K562 (cell line): ENCODE data around the gene GPR4. TPM values are rescaled to one million over a fixed set of nuclear protein-coding genes. Genes with fewer than 3 reads are reported as not detected.
A peak's percentile ranks its signal among the peaks of the same experiment; 100 is the strongest.

Source experiments
- NFRKB ChIP-seq: fragments of 450-650 bp; IDR thresholded peaks from 2 replicates; pipeline ENCODE4 v1.6.1; 2016; ENCODE audit warnings: low read depth
- SAFB ChIP-seq: fragments of 200-400 bp; formaldehyde crosslinking; IDR thresholded peaks from 2 replicates; pipeline ENCODE4 v1.6.1; 2017; ENCODE audit warnings: low read depth, low read length, borderline replicate concordance
- SOX6 ChIP-seq: fragments of 450-650 bp; IDR thresholded peaks from 2 replicates; pipeline ENCODE4 v1.6.1; 2014; ENCODE audit warnings: mild to moderate bottlenecking
- STAG1 ChIP-seq: sonication (generic); formaldehyde crosslinking; IDR thresholded peaks from 2 replicates; pipeline ENCODE4 v1.5.0; 2020; ENCODE audit warnings: missing genetic modification reagents, borderline replicate concordance
- YBX1 ChIP-seq: fragments of 450-650 bp; IDR thresholded peaks from 2 replicates; pipeline ENCODE4 v1.7.1; 2016; ENCODE audit warnings: mild to moderate bottlenecking
- ZNF696 ChIP-seq: fragments of 250-450 bp; sonication (Bioruptor Pico); conservative IDR thresholded peaks from 2 replicates; pipeline ENCODE4 v1.4.0; 2020; ENCODE audit warnings: mild to moderate bottlenecking, moderate library complexity
- polyA plus RNA-seq, 8 experiments: library from polyadenylated mRNA; depleted of rRNA in 4 of 8; stranded (reverse) in 5 of 8; unstranded in 3 of 8; fragments of >200 nt; fragmentation: Nextera tagmentation in 2 of 8; fragmentation: Illumina TruSeq in 1 of 8; extraction: Ambion mirVana in 2 of 8; extraction: Trizol in 1 of 8; gene quantifications; 2 replicates each; pipeline versions ENCODE4 v1.2.1 to v1.2.3, GENCODE V29; 2011 to 2014; ENCODE audit warnings: inconsistent platforms in 1 of 8, missing spikeins in 1 of 8
- total RNA-seq, 7 experiments: library from RNA; depleted of rRNA in 6 of 7; stranded (reverse); fragments of >200 nt in 6 of 7; fragmentation: Illumina TruSeq in 2 of 7; extraction: Trizol in 2 of 7; gene quantifications; 2 replicates each; pipeline versions ENCODE4 v1.2.1 to v1.2.3, GENCODE V29; 2011 to 2021; ENCODE audit warnings: low replicate concordance in 1 of 7
- TF ChIP-seq, protein P1 (sequence below): sonication (generic); formaldehyde crosslinking; IDR thresholded peaks from 2 replicates; pipeline ENCODE4 v1.8.0; 2022; ENCODE audit warnings: mild to moderate bottlenecking, missing genetic modification reagents
- TF ChIP-seq, protein P2 (sequence below), 2 experiments: fragments of 450-650 bp in 1 of 2; IDR thresholded peaks; 2 replicates each; pipeline ENCODE4 v1.6.1; 2011 to 2017; ENCODE audit warnings: low read depth in 2 of 2, antibody characterized with exemption in 1 of 2, borderline replicate concordance in 1 of 2, low read length in 1 of 2, mild to moderate bottlenecking in 1 of 2, mixed read lengths in 1 of 2; ENCODE audit not compliant: control insufficient read depth in 1 of 2
- TF ChIP-seq, protein P3 (sequence below): IDR thresholded peaks from 2 replicates; pipeline ENCODE4 v1.6.1; 2012; ENCODE audit warnings: low read depth, low read length, improper control_type of control experiment, borderline replicate concordance
- TF ChIP-seq, protein P4 (sequence below): fragments of 450-650 bp; formaldehyde crosslinking; IDR thresholded peaks from 2 replicates; pipeline ENCODE4 v1.4.0; 2020; ENCODE audit warnings: mild to moderate bottlenecking, moderate library complexity
- TF ChIP-seq, protein P5 (sequence below): fragments of 250-450 bp; sonication (Bioruptor Pico); IDR thresholded peaks from 2 replicates; pipeline ENCODE4 v1.8.0; 2022; ENCODE audit warnings: moderate library complexity, mild to moderate bottlenecking, inconsistent platforms

GPR4 gene
- total and polyA plus RNA-seq, 9 of the 15 experiments (the other 6 are each of a cell fraction or from before 2014, with no cell fraction given), result 0.03 to 0.09 (median 0.04) TPM; not detected in 5

DNA sequence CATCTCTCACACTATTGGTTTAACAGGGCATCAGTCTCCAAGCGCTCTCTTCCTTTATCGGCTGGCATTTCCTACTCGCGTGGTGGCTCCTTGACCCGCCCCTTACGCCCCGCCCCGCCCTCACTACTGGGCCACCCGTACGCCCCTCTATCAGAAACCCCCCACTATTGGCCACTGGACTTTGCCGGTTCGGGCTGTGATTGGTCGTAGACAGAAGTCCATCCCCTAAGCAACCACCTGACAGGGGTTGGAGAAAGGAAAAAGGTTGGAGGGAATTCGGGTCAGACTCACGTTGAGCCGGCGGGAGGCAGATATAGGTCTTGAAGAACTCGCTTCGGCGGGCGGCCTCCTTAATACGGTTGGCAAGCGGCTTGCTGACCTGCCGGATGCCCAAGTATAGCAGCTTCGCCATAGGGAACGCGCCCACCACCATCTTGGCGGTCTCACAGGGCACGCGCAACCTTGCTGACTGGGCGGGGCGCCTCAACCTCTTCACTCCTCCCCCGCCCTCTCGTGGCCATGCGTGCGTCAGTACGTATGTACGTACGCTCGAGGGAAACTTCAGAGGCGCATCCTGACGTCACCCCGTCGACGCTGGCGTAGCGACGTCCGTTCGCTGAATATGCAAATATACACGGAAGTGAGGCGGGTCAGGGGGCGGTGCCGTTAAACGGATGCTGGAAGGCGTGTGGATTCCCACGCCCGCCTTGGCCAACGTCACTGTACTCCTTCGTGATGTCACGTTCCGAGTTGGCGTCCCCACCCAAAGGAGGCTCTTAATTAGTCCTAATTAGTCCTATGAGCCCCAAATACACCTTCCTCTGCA lies 17.5 kb downstream of the GPR4 start, which contains the start of gene OPA3 (continued):
- TF ChIP-seq, protein P1, sequence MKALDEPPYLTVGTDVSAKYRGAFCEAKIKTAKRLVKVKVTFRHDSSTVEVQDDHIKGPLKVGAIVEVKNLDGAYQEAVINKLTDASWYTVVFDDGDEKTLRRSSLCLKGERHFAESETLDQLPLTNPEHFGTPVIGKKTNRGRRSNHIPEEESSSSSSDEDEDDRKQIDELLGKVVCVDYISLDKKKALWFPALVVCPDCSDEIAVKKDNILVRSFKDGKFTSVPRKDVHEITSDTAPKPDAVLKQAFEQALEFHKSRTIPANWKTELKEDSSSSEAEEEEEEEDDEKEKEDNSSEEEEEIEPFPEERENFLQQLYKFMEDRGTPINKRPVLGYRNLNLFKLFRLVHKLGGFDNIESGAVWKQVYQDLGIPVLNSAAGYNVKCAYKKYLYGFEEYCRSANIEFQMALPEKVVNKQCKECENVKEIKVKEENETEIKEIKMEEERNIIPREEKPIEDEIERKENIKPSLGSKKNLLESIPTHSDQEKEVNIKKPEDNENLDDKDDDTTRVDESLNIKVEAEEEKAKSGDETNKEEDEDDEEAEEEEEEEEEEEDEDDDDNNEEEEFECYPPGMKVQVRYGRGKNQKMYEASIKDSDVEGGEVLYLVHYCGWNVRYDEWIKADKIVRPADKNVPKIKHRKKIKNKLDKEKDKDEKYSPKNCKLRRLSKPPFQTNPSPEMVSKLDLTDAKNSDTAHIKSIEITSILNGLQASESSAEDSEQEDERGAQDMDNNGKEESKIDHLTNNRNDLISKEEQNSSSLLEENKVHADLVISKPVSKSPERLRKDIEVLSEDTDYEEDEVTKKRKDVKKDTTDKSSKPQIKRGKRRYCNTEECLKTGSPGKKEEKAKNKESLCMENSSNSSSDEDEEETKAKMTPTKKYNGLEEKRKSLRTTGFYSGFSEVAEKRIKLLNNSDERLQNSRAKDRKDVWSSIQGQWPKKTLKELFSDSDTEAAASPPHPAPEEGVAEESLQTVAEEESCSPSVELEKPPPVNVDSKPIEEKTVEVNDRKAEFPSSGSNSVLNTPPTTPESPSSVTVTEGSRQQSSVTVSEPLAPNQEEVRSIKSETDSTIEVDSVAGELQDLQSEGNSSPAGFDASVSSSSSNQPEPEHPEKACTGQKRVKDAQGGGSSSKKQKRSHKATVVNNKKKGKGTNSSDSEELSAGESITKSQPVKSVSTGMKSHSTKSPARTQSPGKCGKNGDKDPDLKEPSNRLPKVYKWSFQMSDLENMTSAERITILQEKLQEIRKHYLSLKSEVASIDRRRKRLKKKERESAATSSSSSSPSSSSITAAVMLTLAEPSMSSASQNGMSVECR (CRISPR knock-in tag), result 0 out of 2 replicates have a peak, but pooled peaks have one; percentile 62
- TF ChIP-seq YBX1, result no peak
- peak; percentile 51; the same call in 1 of the 2 replicates for TF ChIP-seq SOX6
- TF ChIP-seq NFRKB, result peak; percentile 77
- TF ChIP-seq, protein P2, sequence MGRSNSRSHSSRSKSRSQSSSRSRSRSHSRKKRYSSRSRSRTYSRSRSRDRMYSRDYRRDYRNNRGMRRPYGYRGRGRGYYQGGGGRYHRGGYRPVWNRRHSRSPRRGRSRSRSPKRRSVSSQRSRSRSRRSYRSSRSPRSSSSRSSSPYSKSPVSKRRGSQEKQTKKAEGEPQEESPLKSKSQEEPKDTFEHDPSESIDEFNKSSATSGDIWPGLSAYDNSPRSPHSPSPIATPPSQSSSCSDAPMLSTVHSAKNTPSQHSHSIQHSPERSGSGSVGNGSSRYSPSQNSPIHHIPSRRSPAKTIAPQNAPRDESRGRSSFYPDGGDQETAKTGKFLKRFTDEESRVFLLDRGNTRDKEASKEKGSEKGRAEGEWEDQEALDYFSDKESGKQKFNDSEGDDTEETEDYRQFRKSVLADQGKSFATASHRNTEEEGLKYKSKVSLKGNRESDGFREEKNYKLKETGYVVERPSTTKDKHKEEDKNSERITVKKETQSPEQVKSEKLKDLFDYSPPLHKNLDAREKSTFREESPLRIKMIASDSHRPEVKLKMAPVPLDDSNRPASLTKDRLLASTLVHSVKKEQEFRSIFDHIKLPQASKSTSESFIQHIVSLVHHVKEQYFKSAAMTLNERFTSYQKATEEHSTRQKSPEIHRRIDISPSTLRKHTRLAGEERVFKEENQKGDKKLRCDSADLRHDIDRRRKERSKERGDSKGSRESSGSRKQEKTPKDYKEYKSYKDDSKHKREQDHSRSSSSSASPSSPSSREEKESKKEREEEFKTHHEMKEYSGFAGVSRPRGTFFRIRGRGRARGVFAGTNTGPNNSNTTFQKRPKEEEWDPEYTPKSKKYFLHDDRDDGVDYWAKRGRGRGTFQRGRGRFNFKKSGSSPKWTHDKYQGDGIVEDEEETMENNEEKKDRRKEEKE (IDR thresholded peaks at IDR 0.05; ENCODE audit: borderline replicate concordance in 1 of 2, control insufficient read depth in 1 of 2, low read depth in 2 of 2, low read length in 1 of 2), result no peak
- TF ChIP-seq ZNF696 (CRISPR knock-in tag), result no peak
- TF ChIP-seq, protein P3, sequence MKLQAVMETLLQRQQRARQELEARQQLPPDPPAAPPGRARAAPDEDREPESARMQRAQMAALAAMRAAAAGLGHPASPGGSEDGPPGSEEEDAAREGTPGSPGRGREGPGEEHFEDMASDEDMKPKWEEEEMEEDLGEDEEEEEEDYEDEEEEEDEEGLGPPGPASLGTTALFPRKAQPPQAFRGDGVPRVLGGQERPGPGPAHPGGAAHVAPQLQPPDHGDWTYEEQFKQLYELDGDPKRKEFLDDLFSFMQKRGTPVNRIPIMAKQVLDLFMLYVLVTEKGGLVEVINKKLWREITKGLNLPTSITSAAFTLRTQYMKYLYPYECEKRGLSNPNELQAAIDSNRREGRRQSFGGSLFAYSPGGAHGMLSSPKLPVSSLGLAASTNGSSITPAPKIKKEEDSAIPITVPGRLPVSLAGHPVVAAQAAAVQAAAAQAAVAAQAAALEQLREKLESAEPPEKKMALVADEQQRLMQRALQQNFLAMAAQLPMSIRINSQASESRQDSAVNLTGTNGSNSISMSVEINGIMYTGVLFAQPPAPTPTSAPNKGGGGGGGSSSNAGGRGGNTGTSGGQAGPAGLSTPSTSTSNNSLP, result no peak
- TF ChIP-seq SAFB, result no peak
- TF ChIP-seq, protein P4, sequence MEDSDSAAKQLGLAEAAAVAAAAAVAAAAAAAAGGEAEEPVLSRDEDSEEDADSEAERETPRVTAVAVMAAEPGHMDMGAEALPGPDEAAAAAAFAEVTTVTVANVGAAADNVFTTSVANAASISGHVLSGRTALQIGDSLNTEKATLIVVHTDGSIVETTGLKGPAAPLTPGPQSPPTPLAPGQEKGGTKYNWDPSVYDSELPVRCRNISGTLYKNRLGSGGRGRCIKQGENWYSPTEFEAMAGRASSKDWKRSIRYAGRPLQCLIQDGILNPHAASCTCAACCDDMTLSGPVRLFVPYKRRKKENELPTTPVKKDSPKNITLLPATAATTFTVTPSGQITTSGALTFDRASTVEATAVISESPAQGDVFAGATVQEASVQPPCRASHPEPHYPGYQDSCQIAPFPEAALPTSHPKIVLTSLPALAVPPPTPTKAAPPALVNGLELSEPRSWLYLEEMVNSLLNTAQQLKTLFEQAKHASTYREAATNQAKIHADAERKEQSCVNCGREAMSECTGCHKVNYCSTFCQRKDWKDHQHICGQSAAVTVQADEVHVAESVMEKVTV (CRISPR knock-in tag), result no peak
- TF ChIP-seq STAG1 (CRISPR knock-in tag), result no peak
- TF ChIP-seq, protein P5, sequence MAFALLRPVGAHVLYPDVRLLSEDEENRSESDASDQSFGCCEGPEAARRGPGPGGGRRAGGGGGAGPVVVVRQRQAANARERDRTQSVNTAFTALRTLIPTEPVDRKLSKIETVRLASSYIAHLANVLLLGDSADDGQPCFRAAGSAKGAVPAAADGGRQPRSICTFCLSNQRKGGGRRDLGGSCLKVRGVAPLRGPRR (CRISPR knock-in tag), result no peak
